ENCODE data around the gene DPP8. TPM values are rescaled to one million over a fixed set of nuclear protein-coding genes. Genes with fewer than 3 reads are reported as not detected.

Gene DPP8
- total and polyA plus RNA-seq, 2 donors (not counting 3 experiments of a cell fraction or from before 2014, with no cell fraction given), result 12.1 to 35.3 TPM

DNA sequence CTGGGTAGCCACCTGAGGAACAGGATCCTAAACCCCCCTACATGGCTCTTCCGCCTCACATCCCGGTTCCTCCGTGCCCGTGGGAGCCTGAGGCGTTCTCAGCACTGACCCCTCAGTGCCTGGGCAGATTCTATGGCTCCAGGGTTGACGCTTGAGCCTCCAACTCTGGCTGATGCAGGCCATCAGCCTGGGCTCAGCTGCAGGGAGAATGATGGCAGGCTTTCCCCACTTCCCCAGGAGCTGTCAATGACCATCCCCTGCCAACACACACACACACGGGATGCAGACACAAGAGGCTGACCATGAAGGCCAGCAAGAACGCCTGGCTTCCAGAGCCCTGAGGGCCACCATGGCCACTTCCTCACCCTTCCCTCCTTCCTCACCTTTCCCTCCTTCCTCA is 123.9 kb downstream of the DPP8 start:
- no peak overlapping the region for H3K4me3 ChIP-seq (replicated peaks in 1 of 3; ENCODE audit: insufficient read depth in 1 of 3, low read depth in 1 of 3, low read length in 3 of 3)
- H3K36me3 ChIP-seq (ENCODE audit: control insufficient read depth in 2 of 2, extremely low read depth in 1 of 2, insufficient read depth in 2 of 2, low read length in 2 of 2), result no peaks in the 10 kb centered on the region
- DNase-seq (ENCODE audit: low read depth, low spot score), result no peak
- BruUV-seq (replicated peaks), result no TSS peak
- no peak overlapping the region for H3K4me2 ChIP-seq (ENCODE audit: insufficient read depth, low read length)
- dilution Hi-C loops (cut with MboI; ENCODE audit: extremely low pct_ligation_motif_present, low sequenced_read_pairs) (no loop called here), intact Hi-C loops (cut with micrococcal nuclease) (no loop called here)
- no peak for TF ChIP-seq POLR2AphosphoS5 (IDR thresholded peaks at IDR 0.05; ENCODE audit: insufficient read depth, low read depth, low read length)
- H3K4me1 ChIP-seq (ENCODE audit: control insufficient read depth, extremely low read depth, insufficient read depth, low read length), result no peaks in the 10 kb centered on the region
- no peak overlapping the region for H2AFZ ChIP-seq (ENCODE audit: low read depth, low read length)
- no peaks in the 10 kb centered on the region for H4K20me1 ChIP-seq (replicated peaks; ENCODE audit: control insufficient read depth, extremely low read depth, insufficient read depth, low read length)
- no peaks in the 10 kb centered on the region for H3K9me1 ChIP-seq (replicated peaks; ENCODE audit: control insufficient read depth, extremely low read depth, insufficient read depth, low read length)
- ChIA-PET CTCF (interaction anchor here (1.0 kb wide), 1 partner anchor 8 kb away, joined by 4 read pairs; no protein-coding TSS in a partner anchor), POLR2A (no interaction called here)
- FAIRE-seq, result no peak
- no peak overlapping the region for H3K27ac ChIP-seq (ENCODE audit: insufficient read depth, low read depth, low read length)
- no peak overlapping the region for H3K9ac ChIP-seq (replicated peaks; ENCODE audit: extremely low read depth, insufficient read depth, low read length)
- no peaks in the 10 kb centered on the region for H3K79me2 ChIP-seq (ENCODE audit: control insufficient read depth, insufficient read depth, low read length)
- peaks cover 34 to 38% of the 10 kb centered on the region in 2 experiments for H3K27me3 ChIP-seq (ENCODE audit: control insufficient read depth in 2 of 2, insufficient read depth in 2 of 2, low read length in 2 of 2)
- no peaks in the 10 kb centered on the region for H3K9me3 ChIP-seq (replicated peaks; ENCODE audit: control insufficient read depth, insufficient read depth, low read length)

DNA sequence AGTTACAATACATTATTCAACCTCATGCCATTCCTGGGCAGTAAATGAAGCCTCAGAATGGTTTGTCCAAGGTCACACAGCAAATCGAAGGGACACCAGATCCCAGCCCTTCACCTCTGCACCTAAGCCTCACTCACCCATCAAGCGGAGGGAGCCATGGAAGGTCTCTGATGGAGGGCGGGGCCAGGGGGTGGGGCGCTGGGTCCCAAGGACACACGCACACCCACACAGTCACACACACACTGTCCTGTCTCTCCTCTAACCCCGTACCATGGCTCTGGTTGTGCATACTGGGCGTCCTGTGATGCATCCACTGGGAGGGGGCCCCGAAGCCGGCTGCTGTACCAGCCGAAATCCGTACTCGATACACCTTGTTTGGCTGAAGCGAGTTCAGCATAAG is 124.4 kb downstream of the DPP8 start:
- H3K4me2 ChIP-seq (ENCODE audit: insufficient read depth, low read length), result no peak overlapping the region
- FAIRE-seq (no peak), DNase-seq (ENCODE audit: low read depth, low spot score) (no peak)
- H3K9ac ChIP-seq (replicated peaks; ENCODE audit: extremely low read depth, insufficient read depth, low read length), result no peak overlapping the region
- H3K36me3 ChIP-seq (ENCODE audit: control insufficient read depth in 2 of 2, extremely low read depth in 1 of 2, insufficient read depth in 2 of 2, low read length in 2 of 2), result no peaks in the 10 kb centered on the region
- no peak overlapping the region for H2AFZ ChIP-seq (ENCODE audit: low read depth, low read length)
- H3K4me1 ChIP-seq (ENCODE audit: control insufficient read depth, extremely low read depth, insufficient read depth, low read length), result no peaks in the 10 kb centered on the region
- H4K20me1 ChIP-seq (replicated peaks; ENCODE audit: control insufficient read depth, extremely low read depth, insufficient read depth, low read length), result no peaks in the 10 kb centered on the region
- intact Hi-C loops (cut with micrococcal nuclease), result no loop called here
- BruUV-seq (replicated peaks), result no TSS peak
- dilution Hi-C loops (cut with MboI; ENCODE audit: extremely low pct_ligation_motif_present, low sequenced_read_pairs), result no loop called here
- no peaks in the 10 kb centered on the region for H3K9me3 ChIP-seq (replicated peaks; ENCODE audit: control insufficient read depth, insufficient read depth, low read length)
- no peak overlapping the region for H3K27ac ChIP-seq (ENCODE audit: insufficient read depth, low read depth, low read length)
- TF ChIP-seq POLR2AphosphoS5 (IDR thresholded peaks at IDR 0.05; ENCODE audit: insufficient read depth, low read depth, low read length) (no peak), MAX (IDR thresholded peaks at IDR 0.05; ENCODE audit: insufficient read depth, insufficient read length) (no peak), MYC (IDR thresholded peaks at IDR 0.05; ENCODE audit: low read depth, low read length) (no peak), GATA2 (IDR thresholded peaks at IDR 0.05; ENCODE audit: insufficient read depth, insufficient read length, low read depth, low read length) (no peak), EZH2 (IDR thresholded peaks at IDR 0.05; ENCODE audit: borderline replicate concordance, low read depth, low read length, severe bottlenecking) (no peak), JUN (IDR thresholded peaks at IDR 0.05; ENCODE audit: borderline replicate concordance, insufficient read depth, insufficient read length, low read depth) (no peak), POLR2A (IDR thresholded peaks at IDR 0.05; ENCODE audit: low read depth, low read length) (no peak), FOS (IDR thresholded peaks at IDR 0.05; ENCODE audit: borderline replicate concordance, insufficient read depth, low read length) (no peak)
- TF ChIP-seq, protein P1, sequence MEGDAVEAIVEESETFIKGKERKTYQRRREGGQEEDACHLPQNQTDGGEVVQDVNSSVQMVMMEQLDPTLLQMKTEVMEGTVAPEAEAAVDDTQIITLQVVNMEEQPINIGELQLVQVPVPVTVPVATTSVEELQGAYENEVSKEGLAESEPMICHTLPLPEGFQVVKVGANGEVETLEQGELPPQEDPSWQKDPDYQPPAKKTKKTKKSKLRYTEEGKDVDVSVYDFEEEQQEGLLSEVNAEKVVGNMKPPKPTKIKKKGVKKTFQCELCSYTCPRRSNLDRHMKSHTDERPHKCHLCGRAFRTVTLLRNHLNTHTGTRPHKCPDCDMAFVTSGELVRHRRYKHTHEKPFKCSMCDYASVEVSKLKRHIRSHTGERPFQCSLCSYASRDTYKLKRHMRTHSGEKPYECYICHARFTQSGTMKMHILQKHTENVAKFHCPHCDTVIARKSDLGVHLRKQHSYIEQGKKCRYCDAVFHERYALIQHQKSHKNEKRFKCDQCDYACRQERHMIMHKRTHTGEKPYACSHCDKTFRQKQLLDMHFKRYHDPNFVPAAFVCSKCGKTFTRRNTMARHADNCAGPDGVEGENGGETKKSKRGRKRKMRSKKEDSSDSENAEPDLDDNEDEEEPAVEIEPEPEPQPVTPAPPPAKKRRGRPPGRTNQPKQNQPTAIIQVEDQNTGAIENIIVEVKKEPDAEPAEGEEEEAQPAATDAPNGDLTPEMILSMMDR (IDR thresholded peaks at IDR 0.05; ENCODE audit: extremely low read depth in 1 of 2, insufficient read depth in 1 of 2, low read depth in 1 of 2, low read length in 2 of 2), result no peak
- ChIA-PET POLR2A (no interaction called here), CTCF (interaction anchor here (1.7 kb wide), 1 partner anchor 8 kb away, joined by 7 read pairs; no protein-coding TSS in a partner anchor)
- H3K9me1 ChIP-seq (replicated peaks; ENCODE audit: control insufficient read depth, extremely low read depth, insufficient read depth, low read length), result no peaks in the 10 kb centered on the region
- H3K4me3 ChIP-seq (replicated peaks in 1 of 3; ENCODE audit: insufficient read depth in 1 of 3, low read depth in 1 of 3, low read length in 3 of 3), result no peak overlapping the region
- H3K27me3 ChIP-seq (ENCODE audit: control insufficient read depth in 2 of 2, insufficient read depth in 2 of 2, low read length in 2 of 2), result peaks cover 34 to 38% of the 10 kb centered on the region in 2 experiments
- H3K79me2 ChIP-seq (ENCODE audit: control insufficient read depth, insufficient read depth, low read length), result no peaks in the 10 kb centered on the region

Data from endothelial cell of umbilical vein (primary cell).